ENCODE data around the gene SLC50A1.

Gene SLC50A1

GRCh38 chr1:155170101-155170785 is 34.6 kb downstream of the SLC50A1 start:
- DNase-seq (ENCODE audit: low read depth): no peak

- DNase-seq (ENCODE audit: low read depth): no peak
These were observed 35.2 kb downstream of the SLC50A1 start for GRCh38 chr1:155170806-155171205.

- DNase-seq (ENCODE audit: low read depth): no peak
These were observed 36.4 kb downstream of the SLC50A1 start for GRCh38 chr1:155171836-155172731.

GRCh38 chr1:155172732-155173477 is 37.3 kb downstream of the SLC50A1 start, which contains the start of gene KRTCAP2:
Gene KRTCAP2 (minus strand): TSS chr1:155173304. CDS start chr1:155173224, 80 bp downstream.
- peak; percentile 88 for DNase-seq (ENCODE audit: low read depth)

- peak; percentile 48 for DNase-seq (ENCODE audit: low read depth)
These were observed 38.0 kb downstream of the SLC50A1 start, which contains the start of gene TRIM46 for GRCh38 chr1:155173478-155174323. Gene TRIM46 (plus strand): TSS chr1:155173849. CDS start chr1:155173967, 118 bp downstream.

- peak; percentile 37 for DNase-seq (ENCODE audit: low read depth)
These were observed 39.0 kb downstream of the SLC50A1 start for GRCh38 chr1:155174324-155175280.

- DNase-seq (ENCODE audit: low read depth): no peak
These were observed 39.8 kb downstream of the SLC50A1 start for GRCh38 chr1:155175281-155175926.

GRCh38 chr1:155175927-155176371 is 40.3 kb downstream of the SLC50A1 start:
- no peak for DNase-seq (ENCODE audit: low read depth)

- peak; percentile 73 for DNase-seq (ENCODE audit: low read depth)
These were observed 41.0 kb downstream of the SLC50A1 start for GRCh38 chr1:155176544-155177071.

- DNase-seq (ENCODE audit: low read depth): no peak
These were observed 41.7 kb downstream of the SLC50A1 start for GRCh38 chr1:155177192-155177917.

- no peak for DNase-seq (ENCODE audit: low read depth)
These were observed 42.2 kb downstream of the SLC50A1 start for GRCh38 chr1:155177918-155178281.

- no peak for DNase-seq (ENCODE audit: low read depth)
These were observed 42.9 kb downstream of the SLC50A1 start for GRCh38 chr1:155178441-155179111.

GRCh38 chr1:155179112-155180031 is 43.7 kb downstream of the SLC50A1 start:
- no peak for DNase-seq (ENCODE audit: low read depth)

- DNase-seq (ENCODE audit: low read depth): no peak
These were observed 45.9 kb downstream of the SLC50A1 start for GRCh38 chr1:155181371-155182051.

GRCh38 chr1:155182052-155182550 is 46.4 kb downstream of the SLC50A1 start:
- no peak for DNase-seq (ENCODE audit: low read depth)

GRCh38 chr1:155183775-155184221 is 48.1 kb downstream of the SLC50A1 start:
- no peak for DNase-seq (ENCODE audit: low read depth)
